ENCODE measurements around the gene TWIST2.
A peak's percentile ranks its signal among the peaks of the same experiment; 100 is the strongest.

The TWIST2 gene
- 0 to 0.30 (median 0.04) reads per million in 18 experiments for total RNA-seq

DNA sequence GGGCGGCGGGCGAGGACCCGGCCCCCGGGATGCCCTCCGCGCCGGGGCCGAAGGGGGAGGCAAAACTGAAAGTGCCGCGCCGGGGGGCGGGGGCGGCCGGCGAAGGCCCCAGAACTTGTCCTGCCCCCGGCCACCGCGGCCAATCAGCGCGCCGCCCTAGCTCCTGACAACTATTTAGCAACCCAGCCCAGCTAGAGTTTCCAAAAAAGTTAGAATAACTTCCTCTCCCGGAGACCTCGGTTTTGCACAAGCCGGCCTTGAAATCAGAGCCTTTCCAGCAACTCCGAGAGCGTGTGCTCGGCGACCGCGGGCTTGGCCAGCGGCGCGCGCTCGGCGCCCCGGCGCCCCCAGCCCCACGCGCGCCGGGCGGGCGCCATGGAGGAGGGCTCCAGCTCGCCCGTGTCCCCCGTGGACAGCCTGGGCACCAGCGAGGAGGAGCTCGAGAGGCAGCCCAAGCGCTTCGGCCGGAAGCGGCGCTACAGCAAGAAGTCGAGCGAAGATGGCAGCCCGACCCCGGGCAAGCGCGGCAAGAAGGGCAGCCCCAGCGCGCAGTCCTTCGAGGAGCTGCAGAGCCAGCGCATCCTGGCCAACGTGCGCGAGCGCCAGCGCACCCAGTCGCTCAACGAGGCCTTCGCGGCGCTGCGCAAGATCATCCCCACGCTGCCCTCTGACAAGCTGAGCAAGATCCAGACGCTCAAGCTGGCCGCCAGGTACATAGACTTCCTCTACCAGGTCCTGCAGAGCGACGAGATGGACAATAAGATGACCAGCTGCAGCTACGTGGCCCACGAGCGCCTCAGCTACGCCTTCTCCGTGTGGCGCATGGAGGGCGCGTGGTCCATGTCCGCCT is at the start of gene TWIST2:
TWIST2 (plus strand) TSS at position 245 of the 850 bp plus-strand sequence; CDS start at position 376, 131 bp downstream.
- DNase-seq, result peak; percentile 45 to 61

DNA sequence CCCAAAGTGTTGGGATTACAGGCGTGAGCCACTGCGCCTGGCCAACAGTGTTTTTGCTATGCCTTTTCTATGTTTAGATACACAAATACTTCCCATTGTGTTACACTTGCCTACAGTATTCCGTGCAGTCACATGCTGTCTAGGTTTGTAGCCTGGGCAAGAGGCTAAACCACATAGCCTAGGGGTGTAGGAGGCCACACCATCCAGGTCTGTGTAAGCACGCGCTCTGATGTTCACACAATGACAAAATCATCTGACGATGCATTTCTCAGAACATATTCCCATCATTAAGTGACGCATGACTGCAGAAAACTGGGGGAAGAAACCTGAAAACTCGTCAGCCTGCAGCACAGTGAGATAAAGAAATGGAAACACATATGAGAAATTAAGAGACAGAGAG is 46.1 kb upstream of the TWIST2 start:
- DNase-seq, result no peak

GRCh38 chr2:238802957-238803356 is 44.9 kb upstream of the TWIST2 start:
- no peak for DNase-seq

- no peak for DNase-seq
Observed at GRCh38 chr2:238803996-238804870, 43.7 kb upstream of the TWIST2 start.

- no peak for DNase-seq
Observed at GRCh38 chr2:238808761-238809160, 39.1 kb upstream of the TWIST2 start.

GRCh38 chr2:238810321-238810720 is 37.6 kb upstream of the TWIST2 start:
- DNase-seq, result no peak

DNA sequence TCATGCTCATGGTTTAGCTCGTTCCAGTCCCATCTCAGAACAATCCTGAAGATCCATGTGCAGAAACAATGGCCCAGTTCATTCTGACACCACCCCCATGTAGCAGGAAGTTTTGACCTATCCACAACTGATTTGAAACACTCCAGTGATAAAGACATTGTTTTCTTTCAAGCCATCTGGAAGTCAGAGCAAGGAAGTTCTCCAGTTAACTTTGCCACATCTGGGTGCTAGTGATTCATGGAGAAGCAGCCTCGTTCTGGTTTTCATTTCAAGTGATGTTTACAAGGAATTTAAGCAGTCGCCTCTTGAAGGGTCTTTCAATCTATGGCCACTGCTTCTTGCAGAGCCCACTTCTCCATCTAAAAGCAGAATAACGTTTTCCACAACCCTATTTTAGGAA is 36.6 kb upstream of the TWIST2 start:
- no peak for DNase-seq

DNA sequence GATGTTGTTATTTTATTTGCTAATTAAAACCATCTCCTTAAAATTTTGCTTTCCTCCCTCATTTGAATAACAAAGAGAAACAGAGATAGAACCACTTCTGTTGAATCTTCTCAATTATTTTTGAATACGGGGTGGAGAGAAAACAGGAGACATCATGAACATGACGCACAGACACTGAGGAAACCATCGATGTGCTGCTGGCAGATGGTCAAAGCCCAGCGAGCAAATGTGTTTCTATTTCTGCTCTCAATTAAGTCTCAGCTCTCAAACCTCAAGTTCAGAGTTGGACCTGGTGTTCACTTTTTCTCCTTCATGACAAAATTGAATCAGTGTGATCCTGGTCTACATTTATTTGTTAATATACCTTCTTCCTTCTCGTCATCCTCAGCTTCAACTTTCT is 36.1 kb upstream of the TWIST2 start:
- no peak for DNase-seq

GRCh38 chr2:238813109-238813508 is 34.8 kb upstream of the TWIST2 start:
- no peak for DNase-seq

- DNase-seq, result no peak
Observed at GRCh38 chr2:238814815-238815214, 33.1 kb upstream of the TWIST2 start.

GRCh38 chr2:238816291-238816690 is 31.6 kb upstream of the TWIST2 start:
- DNase-seq, result no peak

DNA sequence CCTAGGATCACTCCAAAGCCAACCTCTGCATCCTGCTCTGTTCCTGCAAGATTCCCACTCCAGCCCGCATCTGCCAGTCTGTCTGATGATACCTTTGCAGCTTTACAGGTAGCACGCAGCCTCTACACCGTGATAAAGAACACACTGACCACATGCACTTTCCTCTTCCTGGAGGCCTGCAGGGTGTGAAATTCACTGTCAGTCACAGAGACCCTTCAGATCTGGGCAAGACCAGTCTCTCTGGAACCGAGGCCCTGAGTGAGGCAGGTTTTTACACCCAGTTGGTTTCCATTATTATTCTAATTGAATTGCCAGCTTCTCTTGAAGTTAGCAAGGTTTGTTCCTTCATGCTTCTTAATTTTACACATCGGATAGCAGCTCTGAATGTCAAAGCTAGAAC is 30.5 kb upstream of the TWIST2 start:
- DNase-seq, result no peak

DNA sequence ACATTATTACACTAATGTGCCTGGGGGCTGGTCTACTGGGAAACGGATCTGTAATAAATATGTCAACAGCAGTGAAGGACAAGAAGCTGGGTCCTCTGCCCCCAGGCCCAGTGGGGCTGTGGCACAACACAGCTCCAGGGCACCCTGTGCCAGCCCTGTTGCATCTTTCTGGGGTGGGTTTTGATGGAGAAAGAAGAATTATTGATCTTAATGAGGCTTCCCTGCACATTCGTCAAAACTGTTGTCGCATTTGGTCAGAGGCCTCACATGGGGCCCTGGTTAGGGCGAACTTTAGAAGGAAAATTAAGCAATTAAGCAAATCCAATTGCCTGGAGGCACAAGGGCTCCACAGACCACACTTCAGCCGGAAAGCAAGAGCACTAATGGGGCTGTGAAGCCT is 30.0 kb upstream of the TWIST2 start:
- no peak for DNase-seq

DNA sequence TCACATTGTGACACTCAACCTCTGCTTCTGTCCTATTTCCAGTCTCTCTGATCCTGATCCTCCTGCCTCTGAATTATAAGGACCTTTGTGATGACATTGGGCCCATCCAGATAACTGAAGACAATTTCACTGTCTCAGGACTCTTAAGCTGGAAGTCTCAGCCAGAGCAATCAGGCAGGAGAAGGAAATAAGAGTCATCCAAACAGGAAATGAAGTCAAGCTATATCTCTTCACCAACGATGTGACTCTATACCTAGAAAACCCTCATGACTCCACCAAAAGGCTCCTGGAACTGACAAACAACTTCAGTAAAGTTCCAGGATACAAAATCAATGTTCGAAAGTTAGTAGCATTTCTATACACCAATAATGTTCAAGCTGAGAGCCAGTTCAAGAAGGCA is 29.3 kb upstream of the TWIST2 start:
- DNase-seq, result no peak

GRCh38 chr2:238820197-238820596 is 27.7 kb upstream of the TWIST2 start:
- no peak for DNase-seq

DNA sequence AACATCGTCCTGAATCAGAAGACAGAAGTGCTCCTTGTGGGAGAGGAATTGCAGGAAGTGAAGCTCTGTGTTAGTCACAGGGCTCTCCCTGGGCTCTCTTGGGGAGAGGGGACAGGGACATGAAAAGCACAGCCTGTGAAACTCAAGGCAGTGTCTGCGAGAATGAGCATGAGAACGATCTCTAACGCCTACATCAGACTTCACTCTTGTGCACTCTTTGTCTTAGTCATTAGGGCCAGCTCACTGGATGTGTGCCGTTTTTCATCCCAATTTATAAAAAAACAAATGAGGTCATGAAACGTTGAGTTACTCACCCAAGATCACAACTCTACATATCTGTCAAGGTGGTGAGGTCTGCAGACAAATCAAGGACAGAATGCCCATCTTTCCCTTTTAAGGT is 27.0 kb upstream of the TWIST2 start:
- DNase-seq, result no peak

GRCh38 chr2:238821391-238821790 is 26.5 kb upstream of the TWIST2 start:
- no peak for DNase-seq

- DNase-seq, result no peak
Observed at GRCh38 chr2:238821944-238822670, 25.8 kb upstream of the TWIST2 start.

- DNase-seq, result no peak
Observed at GRCh38 chr2:238822955-238823354, 24.9 kb upstream of the TWIST2 start.

DNA sequence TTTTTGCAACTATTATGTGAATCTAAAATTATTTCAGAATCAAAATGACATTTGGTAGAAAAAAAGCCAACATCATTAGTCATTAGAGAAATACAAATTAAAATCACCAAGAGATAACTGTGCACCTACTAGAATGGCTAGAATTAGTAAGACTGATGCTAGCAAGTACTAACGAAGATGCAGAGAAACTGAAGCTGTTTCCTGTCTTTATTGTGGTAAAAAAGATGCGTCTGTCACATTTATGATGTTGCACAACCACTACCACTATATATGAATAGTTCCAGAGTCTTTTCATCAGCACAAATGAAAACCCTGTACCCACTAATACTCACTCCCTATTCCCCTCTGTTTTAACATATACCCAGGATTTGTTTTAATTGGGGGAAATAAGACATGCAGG is 16.7 kb upstream of the TWIST2 start:
- no peak for DNase-seq

DNA sequence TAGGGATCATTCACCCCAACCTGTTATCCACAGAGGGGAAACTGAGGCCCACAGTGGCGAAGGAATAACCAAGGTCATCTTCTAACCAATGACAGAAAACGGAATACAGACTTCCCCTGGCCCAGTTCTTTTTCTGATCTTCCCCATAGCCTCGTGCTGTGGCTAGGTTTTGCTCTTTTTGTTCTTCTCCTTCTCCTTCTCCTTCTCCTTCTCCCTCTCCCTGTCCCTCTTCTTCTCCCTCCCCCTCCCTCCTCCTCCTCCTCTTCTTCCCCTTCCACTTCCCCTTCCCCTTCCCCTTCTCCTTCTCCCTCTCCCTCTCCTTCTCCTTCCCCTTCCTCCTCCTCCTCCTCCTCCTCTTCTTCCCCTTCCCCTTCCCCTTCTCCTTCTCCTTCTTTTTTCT is 12.9 kb upstream of the TWIST2 start:
- DNase-seq, result no peak

DNA sequence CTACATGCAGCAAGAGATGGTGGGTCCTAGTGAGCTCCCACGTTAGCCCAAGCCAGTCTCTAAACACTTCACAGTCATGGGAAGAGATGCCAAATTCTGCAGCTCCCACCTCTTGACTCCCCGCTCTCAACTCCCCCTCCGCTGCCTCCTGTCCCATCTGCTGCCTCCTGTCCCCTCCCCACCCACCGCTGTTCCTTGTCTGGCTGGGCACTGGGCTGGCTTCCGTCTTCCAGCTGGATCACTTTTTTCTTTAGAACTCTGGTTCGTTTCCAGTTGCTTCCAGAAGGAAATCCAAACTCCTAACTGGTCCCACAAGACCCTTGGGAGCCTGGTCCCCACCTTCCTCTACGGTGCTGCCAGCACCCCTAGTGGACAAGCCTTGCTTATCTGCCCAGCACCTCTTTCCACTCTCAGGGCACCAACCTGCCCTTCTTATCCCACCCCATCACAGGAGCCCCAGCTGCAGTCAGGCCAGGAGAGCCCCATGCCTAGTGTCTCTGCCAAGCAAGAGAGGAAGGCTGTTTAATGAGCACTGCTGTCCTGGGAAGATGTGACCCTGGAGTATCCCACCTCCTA is 12.1 kb upstream of the TWIST2 start:
- DNase-seq, result no peak

Measured in inflammatory macrophage (primary cell).